ENCODE measurements around the gene DENND1A.

DNA sequence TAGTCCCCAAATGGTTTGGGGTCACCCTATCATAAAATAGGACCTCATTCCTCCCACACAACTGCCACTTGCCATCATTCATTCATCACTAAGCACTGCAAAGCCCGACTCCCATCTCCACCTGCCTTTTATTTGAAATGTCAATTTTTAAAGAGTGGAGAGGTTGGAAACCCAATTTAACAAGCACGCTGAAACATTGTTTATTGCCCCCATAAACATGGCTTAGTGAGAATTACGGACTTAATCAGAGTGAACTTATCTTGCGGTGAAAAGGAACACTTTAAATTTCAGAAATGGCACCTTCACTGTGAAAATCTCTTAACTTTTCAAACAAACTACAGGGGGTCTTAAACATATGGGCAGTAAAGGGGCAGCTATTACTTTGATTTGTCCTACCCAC is 332.9 kb downstream of the DENND1A start:
- no peak for TF ChIP-seq RAD21 (IDR thresholded peaks at IDR 0.05)
- TF ChIP-seq, protein P1, sequence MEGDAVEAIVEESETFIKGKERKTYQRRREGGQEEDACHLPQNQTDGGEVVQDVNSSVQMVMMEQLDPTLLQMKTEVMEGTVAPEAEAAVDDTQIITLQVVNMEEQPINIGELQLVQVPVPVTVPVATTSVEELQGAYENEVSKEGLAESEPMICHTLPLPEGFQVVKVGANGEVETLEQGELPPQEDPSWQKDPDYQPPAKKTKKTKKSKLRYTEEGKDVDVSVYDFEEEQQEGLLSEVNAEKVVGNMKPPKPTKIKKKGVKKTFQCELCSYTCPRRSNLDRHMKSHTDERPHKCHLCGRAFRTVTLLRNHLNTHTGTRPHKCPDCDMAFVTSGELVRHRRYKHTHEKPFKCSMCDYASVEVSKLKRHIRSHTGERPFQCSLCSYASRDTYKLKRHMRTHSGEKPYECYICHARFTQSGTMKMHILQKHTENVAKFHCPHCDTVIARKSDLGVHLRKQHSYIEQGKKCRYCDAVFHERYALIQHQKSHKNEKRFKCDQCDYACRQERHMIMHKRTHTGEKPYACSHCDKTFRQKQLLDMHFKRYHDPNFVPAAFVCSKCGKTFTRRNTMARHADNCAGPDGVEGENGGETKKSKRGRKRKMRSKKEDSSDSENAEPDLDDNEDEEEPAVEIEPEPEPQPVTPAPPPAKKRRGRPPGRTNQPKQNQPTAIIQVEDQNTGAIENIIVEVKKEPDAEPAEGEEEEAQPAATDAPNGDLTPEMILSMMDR (IDR thresholded peaks at IDR 0.05; ENCODE audit: low read depth, low read length, missing input control) = no peak
- no peak for TF ChIP-seq MAX (IDR thresholded peaks at IDR 0.05)
- no peak for TF ChIP-seq YY1 (IDR thresholded peaks at IDR 0.05)
- no peak for TF ChIP-seq JUND (IDR thresholded peaks at IDR 0.05)
- TF ChIP-seq FOXA1 (IDR thresholded peaks at IDR 0.05) = no peak
- no peak for TF ChIP-seq ATF3 (IDR thresholded peaks at IDR 0.05)
- no peak for TF ChIP-seq TAF1 (conservative IDR thresholded peaks at IDR 0.05)
